ENCODE measurements around the gene NDUFS6.

DNA sequence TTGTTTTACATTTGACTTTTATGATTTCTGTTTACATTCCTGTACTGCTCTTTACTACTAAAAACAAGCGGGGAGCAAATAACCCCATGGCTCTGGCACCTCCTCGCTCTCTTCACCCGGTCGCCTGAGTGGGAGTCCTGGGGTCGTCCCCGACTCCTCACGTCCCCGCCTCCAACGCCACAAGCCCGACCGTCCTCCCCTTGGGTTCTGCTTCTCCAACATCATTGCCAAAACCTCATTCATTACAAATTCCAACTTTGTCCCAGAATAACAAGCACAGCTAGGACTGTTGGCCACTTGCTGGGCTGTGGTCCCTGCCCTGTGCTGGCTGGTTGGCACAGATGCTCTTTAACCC is 36.6 kb upstream of the NDUFS6 start:
- TF ChIP-seq, protein P1, sequence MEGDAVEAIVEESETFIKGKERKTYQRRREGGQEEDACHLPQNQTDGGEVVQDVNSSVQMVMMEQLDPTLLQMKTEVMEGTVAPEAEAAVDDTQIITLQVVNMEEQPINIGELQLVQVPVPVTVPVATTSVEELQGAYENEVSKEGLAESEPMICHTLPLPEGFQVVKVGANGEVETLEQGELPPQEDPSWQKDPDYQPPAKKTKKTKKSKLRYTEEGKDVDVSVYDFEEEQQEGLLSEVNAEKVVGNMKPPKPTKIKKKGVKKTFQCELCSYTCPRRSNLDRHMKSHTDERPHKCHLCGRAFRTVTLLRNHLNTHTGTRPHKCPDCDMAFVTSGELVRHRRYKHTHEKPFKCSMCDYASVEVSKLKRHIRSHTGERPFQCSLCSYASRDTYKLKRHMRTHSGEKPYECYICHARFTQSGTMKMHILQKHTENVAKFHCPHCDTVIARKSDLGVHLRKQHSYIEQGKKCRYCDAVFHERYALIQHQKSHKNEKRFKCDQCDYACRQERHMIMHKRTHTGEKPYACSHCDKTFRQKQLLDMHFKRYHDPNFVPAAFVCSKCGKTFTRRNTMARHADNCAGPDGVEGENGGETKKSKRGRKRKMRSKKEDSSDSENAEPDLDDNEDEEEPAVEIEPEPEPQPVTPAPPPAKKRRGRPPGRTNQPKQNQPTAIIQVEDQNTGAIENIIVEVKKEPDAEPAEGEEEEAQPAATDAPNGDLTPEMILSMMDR (IDR thresholded peaks at IDR 0.05; ENCODE audit: low read length): no peak
- TF ChIP-seq EZH2 (IDR thresholded peaks at IDR 0.05; ENCODE audit: borderline replicate concordance, low read length): no peak
